ENCODE results near the gene FASN.

The FASN gene

DNA sequence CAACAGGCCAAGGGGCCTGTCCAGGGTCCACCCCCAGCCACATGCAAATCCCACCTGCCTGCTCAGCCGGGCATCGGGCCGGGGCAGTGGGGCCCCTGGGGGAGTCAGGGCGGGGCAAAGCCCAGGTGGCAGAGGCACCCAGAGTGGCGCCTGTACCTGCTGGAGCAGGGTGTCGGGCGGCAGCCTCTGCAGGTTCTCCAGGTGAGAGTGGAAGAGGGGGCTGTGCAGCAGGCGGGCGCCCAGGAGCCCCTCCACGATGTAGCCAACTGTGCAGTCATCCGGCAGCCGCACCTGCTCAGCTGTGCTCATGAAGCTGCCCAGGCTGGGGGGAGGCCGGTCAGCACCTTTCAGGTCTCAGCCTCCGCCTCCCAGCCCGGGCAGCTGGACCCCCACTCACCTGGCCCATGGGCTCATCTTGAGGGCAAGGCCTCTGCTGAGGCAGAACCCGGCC is 48.5 kb downstream of the FASN start:
- H3K36me3 ChIP-seq (ENCODE audit: insufficient read depth, low read length): no peaks in the 10 kb centered on the region; the same call in 1 of the 2 replicates
- no peak overlapping the region for H3K4me2 ChIP-seq (ENCODE audit: low read depth, low read length, poor library complexity, severe bottlenecking)
- no peak overlapping the region for H3K9ac ChIP-seq (ENCODE audit: low read depth, low read length, poor library complexity, severe bottlenecking)

DNA sequence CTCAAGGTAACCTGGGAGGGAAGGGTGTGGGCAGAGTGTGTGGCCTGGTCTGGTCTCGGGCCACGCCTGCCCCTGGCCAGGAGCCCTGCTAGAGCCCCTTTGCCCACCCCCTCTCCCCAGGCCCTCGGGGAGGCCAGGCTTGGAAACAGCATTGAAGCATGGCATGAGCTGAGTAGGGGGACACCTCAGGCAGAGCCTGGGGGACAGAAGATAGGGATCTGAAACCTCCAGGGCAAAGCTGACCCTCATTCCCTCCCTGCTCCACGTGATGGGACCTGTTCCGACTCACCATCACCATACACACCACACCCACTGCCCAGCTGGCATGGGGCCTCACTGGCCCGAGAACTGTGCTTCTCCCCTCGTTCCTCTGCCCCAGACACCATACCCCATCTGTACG is 48.9 kb downstream of the FASN start:
- Histone ChIP-seq H3K9me3 (ENCODE audit: insufficient read depth, low read depth, low read length) (no peaks in the 10 kb centered on the region), H2AFZ (ENCODE audit: low read length) (no peak overlapping the region), H4K20me1 (ENCODE audit: insufficient read depth, low read length, poor library complexity, severe bottlenecking) (peaks cover 11% of the 10 kb centered on the region), H3F3A (ENCODE audit: low read depth) (no peaks in the 10 kb centered on the region), H3K4me3 (ENCODE audit: low read length, poor library complexity, severe bottlenecking) (no peak overlapping the region), H3K9me2 (replicated peaks; ENCODE audit: low read depth, low read length) (no peaks in the 10 kb centered on the region), H3K36me3 (ENCODE audit: insufficient read depth, low read length) (no peaks in the 10 kb centered on the region), H3K79me2 (ENCODE audit: insufficient read depth, low read length) (peaks cover 28% of the 10 kb centered on the region), H3K4me1 (ENCODE audit: insufficient read depth, low read length, poor library complexity, severe bottlenecking) (peaks cover 21% of the 10 kb centered on the region), H3K9ac (ENCODE audit: low read depth, low read length, poor library complexity, severe bottlenecking) (no peak overlapping the region), H3K4me2 (ENCODE audit: low read depth, low read length, poor library complexity, severe bottlenecking) (no peak overlapping the region), H3K27me3 (ENCODE audit: insufficient read depth, low read length, poor library complexity, severe bottlenecking) (no peaks in the 10 kb centered on the region)
- TF ChIP-seq, protein P1, sequence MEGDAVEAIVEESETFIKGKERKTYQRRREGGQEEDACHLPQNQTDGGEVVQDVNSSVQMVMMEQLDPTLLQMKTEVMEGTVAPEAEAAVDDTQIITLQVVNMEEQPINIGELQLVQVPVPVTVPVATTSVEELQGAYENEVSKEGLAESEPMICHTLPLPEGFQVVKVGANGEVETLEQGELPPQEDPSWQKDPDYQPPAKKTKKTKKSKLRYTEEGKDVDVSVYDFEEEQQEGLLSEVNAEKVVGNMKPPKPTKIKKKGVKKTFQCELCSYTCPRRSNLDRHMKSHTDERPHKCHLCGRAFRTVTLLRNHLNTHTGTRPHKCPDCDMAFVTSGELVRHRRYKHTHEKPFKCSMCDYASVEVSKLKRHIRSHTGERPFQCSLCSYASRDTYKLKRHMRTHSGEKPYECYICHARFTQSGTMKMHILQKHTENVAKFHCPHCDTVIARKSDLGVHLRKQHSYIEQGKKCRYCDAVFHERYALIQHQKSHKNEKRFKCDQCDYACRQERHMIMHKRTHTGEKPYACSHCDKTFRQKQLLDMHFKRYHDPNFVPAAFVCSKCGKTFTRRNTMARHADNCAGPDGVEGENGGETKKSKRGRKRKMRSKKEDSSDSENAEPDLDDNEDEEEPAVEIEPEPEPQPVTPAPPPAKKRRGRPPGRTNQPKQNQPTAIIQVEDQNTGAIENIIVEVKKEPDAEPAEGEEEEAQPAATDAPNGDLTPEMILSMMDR (conservative IDR thresholded peaks at IDR 0.05; ENCODE audit: low read length): no peak
- TF ChIP-seq EZH2phosphoT487 (IDR thresholded peaks at IDR 0.05; ENCODE audit: borderline replicate concordance): no peak

More for the DNA sequence above, 48.5 kb downstream of the FASN start:
- peaks cover 28% of the 10 kb centered on the region for H3K79me2 ChIP-seq (ENCODE audit: insufficient read depth, low read length)
- no peaks in the 10 kb centered on the region for H3K9me2 ChIP-seq (replicated peaks; ENCODE audit: low read depth, low read length)
- no peak overlapping the region for H3K4me3 ChIP-seq (ENCODE audit: low read length, poor library complexity, severe bottlenecking)
- peaks cover 21% of the 10 kb centered on the region for H3K4me1 ChIP-seq (ENCODE audit: insufficient read depth, low read length, poor library complexity, severe bottlenecking)
- H4K20me1 ChIP-seq (ENCODE audit: insufficient read depth, low read length, poor library complexity, severe bottlenecking): peaks cover 11% of the 10 kb centered on the region
- no peak for TF ChIP-seq EZH2phosphoT487 (IDR thresholded peaks at IDR 0.05; ENCODE audit: borderline replicate concordance)
- TF ChIP-seq, protein P1 (conservative IDR thresholded peaks at IDR 0.05; ENCODE audit: low read length): no peak
- H2AFZ ChIP-seq (ENCODE audit: low read length): no peak overlapping the region
- no peaks in the 10 kb centered on the region for H3F3A ChIP-seq (ENCODE audit: low read depth)
- H3K9me3 ChIP-seq (ENCODE audit: insufficient read depth, low read depth, low read length): no peaks in the 10 kb centered on the region
- no peaks in the 10 kb centered on the region for H3K27me3 ChIP-seq (ENCODE audit: insufficient read depth, low read length, poor library complexity, severe bottlenecking)

DNA sequence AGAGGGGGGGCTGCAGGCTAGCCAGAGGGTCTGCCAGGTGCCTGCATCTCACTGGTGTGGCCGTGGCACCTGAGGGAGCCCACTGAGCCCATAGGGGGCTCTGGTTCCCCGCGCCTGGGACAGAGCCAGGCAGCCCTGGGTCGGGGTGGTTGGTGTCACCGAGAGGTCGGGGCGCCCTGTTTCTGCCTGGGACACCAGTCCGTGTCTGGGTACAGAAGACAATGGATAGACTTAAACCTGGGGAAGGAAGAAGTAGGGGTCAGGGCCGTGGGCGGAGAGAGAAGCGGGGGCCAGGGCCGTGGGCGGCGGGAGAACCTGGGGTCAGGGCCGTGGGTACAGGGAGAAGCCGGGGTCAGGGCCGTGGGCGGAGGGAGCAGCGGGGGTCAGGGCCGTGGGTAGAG is 49.5 kb downstream of the FASN start:
- TF ChIP-seq, protein P1 (conservative IDR thresholded peaks at IDR 0.05; ENCODE audit: low read length): no peak
- no peak for TF ChIP-seq EZH2phosphoT487 (IDR thresholded peaks at IDR 0.05; ENCODE audit: borderline replicate concordance)
- no peak overlapping the region for H3K9ac ChIP-seq (ENCODE audit: low read depth, low read length, poor library complexity, severe bottlenecking)
- H4K20me1 ChIP-seq (ENCODE audit: insufficient read depth, low read length, poor library complexity, severe bottlenecking): peaks cover 11% of the 10 kb centered on the region
- H3K79me2 ChIP-seq (ENCODE audit: insufficient read depth, low read length): peaks cover 25% of the 10 kb centered on the region
- H3K4me1 ChIP-seq (ENCODE audit: insufficient read depth, low read length, poor library complexity, severe bottlenecking): peaks cover 16% of the 10 kb centered on the region
- no peaks in the 10 kb centered on the region for H3K9me2 ChIP-seq (replicated peaks; ENCODE audit: low read depth, low read length)
- H3K4me3 ChIP-seq (ENCODE audit: low read length, poor library complexity, severe bottlenecking): no peak overlapping the region
- no peak overlapping the region for H3K4me2 ChIP-seq (ENCODE audit: low read depth, low read length, poor library complexity, severe bottlenecking)
- no peaks in the 10 kb centered on the region for H3K9me3 ChIP-seq (ENCODE audit: insufficient read depth, low read depth, low read length)
- H3K36me3 ChIP-seq (ENCODE audit: insufficient read depth, low read length): no peaks in the 10 kb centered on the region
- H3F3A ChIP-seq (ENCODE audit: low read depth): no peaks in the 10 kb centered on the region
- H2AFZ ChIP-seq (ENCODE audit: low read length): no peak overlapping the region
- no peaks in the 10 kb centered on the region for H3K27me3 ChIP-seq (ENCODE audit: insufficient read depth, low read length, poor library complexity, severe bottlenecking)
